ENCODE measurements around the gene CUL1. TPM values are rescaled to one million over a fixed set of nuclear protein-coding genes. Genes with fewer than 3 reads are reported as not detected.

The CUL1 gene
- total RNA-seq, 1 experiment from 2014 or later, result 72.3 TPM

GRCh38 chr7:148661471-148661870, 37.2 kb upstream of the CUL1 start:
- Histone ChIP-seq H2BK20ac (ENCODE audit: low read depth, low read length, poor library complexity, severe bottlenecking) (no peak overlapping the region), H4K20me1 (ENCODE audit: control insufficient read depth, insufficient read depth, insufficient read length) (no peaks in the 10 kb centered on the region), H3K23ac (ENCODE audit: insufficient read length, low read depth, low read length) (no peak overlapping the region), H3K27me3 (ENCODE audit: insufficient read depth, low read length) (no peaks in the 10 kb centered on the region), H3K23me2 (ENCODE audit: insufficient read length, low read depth, low read length, poor library complexity, severe bottlenecking) (no peaks in the 10 kb centered on the region), H3K9ac (ENCODE audit: extremely low read depth, insufficient read length, low read length) (no peak overlapping the region), H4K8ac (replicated peaks; ENCODE audit: insufficient read length, low read depth, low read length) (no peak overlapping the region), H3K14ac (ENCODE audit: insufficient read depth, low read length) (no peak overlapping the region), H2BK12ac (ENCODE audit: insufficient read length, low read depth, low read length) (no peak overlapping the region), H2BK15ac (ENCODE audit: low read depth, low read length) (no peak overlapping the region), H3K4me1 (ENCODE audit: insufficient read depth, low read length) (no peaks in the 10 kb centered on the region), H3K79me1 (ENCODE audit: insufficient read depth, low read depth, low read length, poor library complexity, severe bottlenecking) (no peaks in the 10 kb centered on the region), H2BK120ac (ENCODE audit: low read depth, low read length, poor library complexity, severe bottlenecking) (no peak overlapping the region), H4K5ac (ENCODE audit: insufficient read length, low read depth, low read length) (no peak overlapping the region), H4K91ac (ENCODE audit: insufficient read length, low read depth, low read length) (no peak overlapping the region), H2AK5ac (ENCODE audit: insufficient read length, low read length) (no peak overlapping the region), H3K9me3 (ENCODE audit: control insufficient read depth, low read depth, low read length) (no peaks in the 10 kb centered on the region), H2BK5ac (ENCODE audit: insufficient read length, low read length) (no peak overlapping the region), H3K4me2 (ENCODE audit: insufficient read depth, insufficient read length, low read length) (no peak overlapping the region), H3K4ac (ENCODE audit: low read depth, low read length) (no peak overlapping the region), H3K18ac (ENCODE audit: insufficient read length, low read depth, low read length) (no peak overlapping the region), H3K79me2 (ENCODE audit: insufficient read depth, low read length) (no peaks in the 10 kb centered on the region), H2AFZ (ENCODE audit: low read length) (no peak overlapping the region), H3K27ac (ENCODE audit: insufficient read length, low read depth, low read length) (no peak overlapping the region), H3T11ph (ENCODE audit: low read length) (no peak overlapping the region), H3K56ac (ENCODE audit: insufficient read length, low read depth, low read length) (no peak overlapping the region)
- no CpG with 5 or more reads among the region's 2 CpGs for WGBS (ENCODE audit: extremely low coverage, insufficient read length, low lambda C conversion rate)
- H3K9me3 Mint-ChIP-seq, result no peaks in the 10 kb centered on the region
- H3K27ac Mint-ChIP-seq, result peak overlapping the region in 1 of 3 experiments; percentile 19; a peak in 1 of 7 replicates
- TF ChIP-seq CTCF (conservative IDR thresholded peaks at IDR 0.05), result no peak
- peaks cover 0 to 2% of the 10 kb centered on the region in 2 experiments; a peak in 1 of 4 replicates for H3K4me1 Mint-ChIP-seq
- no peak overlapping the region for H3K4me3 Mint-ChIP-seq
- H3K36me3 Mint-ChIP-seq (ENCODE audit: insufficient read depth in 1 of 3, low read depth in 3 of 3), result no peaks in the 10 kb centered on the region
- no peak for DNase-seq
- no peaks in the 10 kb centered on the region for H3K27me3 Mint-ChIP-seq (ENCODE audit: low read depth)
